Loucy (cell line): Measurements from ENCODE around the gene MYH8.

Experiments
- H2AFZ ChIP-seq: fragments of 200-600 bp; sonication (generic); 2 replicates; pipeline ENCODE4 v1.6.0; 2016; ENCODE audit warnings: antibody characterized with exemption, mild to moderate bottlenecking, low read length, moderate library complexity
- H3F3A ChIP-seq: fragments of 200-600 bp; 2 replicates; pipeline ENCODE4 v1.6.0; 2016; ENCODE audit warnings: antibody characterized with exemption, low read depth, mild to moderate bottlenecking
- H3K27me3 ChIP-seq: fragments of 200-600 bp; sonication (generic); 2 replicates; pipeline ENCODE4 v1.6.1; 2014; ENCODE audit warnings: low read length, mild to moderate bottlenecking; ENCODE audit not compliant: insufficient read depth, poor library complexity, severe bottlenecking
- H3K36me3 ChIP-seq: fragments of 200-600 bp; sonication (generic); 2 replicates; pipeline ENCODE4 v1.6.1; 2016; ENCODE audit warnings: low read length; ENCODE audit not compliant: insufficient read depth
- H3K4me1 ChIP-seq: fragments of 200-600 bp; sonication (generic); 2 replicates; pipeline ENCODE4 v1.5.1; 2014; ENCODE audit warnings: low read length, mild to moderate bottlenecking; ENCODE audit not compliant: insufficient read depth, poor library complexity, severe bottlenecking
- H3K4me2 ChIP-seq: fragments of 200-600 bp; sonication (generic); 2 replicates; pipeline ENCODE4 v1.6.0; 2014; ENCODE audit warnings: antibody characterized with exemption, low read length, low read depth, mild to moderate bottlenecking; ENCODE audit not compliant: poor library complexity, severe bottlenecking
- H3K4me3 ChIP-seq: fragments of 200-600 bp; sonication (generic); 2 replicates; pipeline ENCODE4 v1.5.1; 2014; ENCODE audit warnings: low read length, mild to moderate bottlenecking, mixed read lengths; ENCODE audit not compliant: poor library complexity, severe bottlenecking
- H3K79me2 ChIP-seq: fragments of 200-600 bp; sonication (generic); 2 replicates; pipeline ENCODE4 v1.6.1; 2014; ENCODE audit warnings: low read length; ENCODE audit not compliant: insufficient read depth
- H3K9ac ChIP-seq: fragments of 200-600 bp; sonication (generic); 2 replicates; pipeline ENCODE4 v1.6.0; 2014; ENCODE audit warnings: mild to moderate bottlenecking, low read depth, low read length, moderate library complexity; ENCODE audit not compliant: poor library complexity, severe bottlenecking
- H3K9me2 ChIP-seq: fragments of 200-600 bp; sonication (generic); replicated peaks from 2 replicates; pipeline ENCODE4 v1.6.1; 2016; ENCODE audit warnings: low read depth, low read length, mixed read lengths
- H3K9me3 ChIP-seq: fragments of 200-600 bp; sonication (generic); 2 replicates; pipeline ENCODE4 v1.6.1; 2014; ENCODE audit warnings: mild to moderate bottlenecking, antibody characterized with exemption, low read length, low read depth; ENCODE audit not compliant: insufficient read depth
- H4K20me1 ChIP-seq: fragments of 200-600 bp; sonication (generic); 2 replicates; pipeline ENCODE4 v1.6.0; 2014; ENCODE audit warnings: antibody characterized with exemption, low read length, mild to moderate bottlenecking; ENCODE audit not compliant: insufficient read depth, poor library complexity, severe bottlenecking
- EZH2phosphoT487 ChIP-seq: fragments of 200-600 bp; IDR thresholded peaks from 2 replicates; pipeline ENCODE4 v1.6.1; 2018; ENCODE audit warnings: antibody characterized with exemption, mild to moderate bottlenecking, moderate library complexity, borderline replicate concordance
- TF ChIP-seq, protein P1 (sequence below): fragments of 200-600 bp; sonication (generic); conservative IDR thresholded peaks from 2 replicates; pipeline ENCODE4 v1.5.1; 2014; ENCODE audit warnings: mild to moderate bottlenecking, antibody characterized with exemption, low read length

MYH8 gene

DNA sequence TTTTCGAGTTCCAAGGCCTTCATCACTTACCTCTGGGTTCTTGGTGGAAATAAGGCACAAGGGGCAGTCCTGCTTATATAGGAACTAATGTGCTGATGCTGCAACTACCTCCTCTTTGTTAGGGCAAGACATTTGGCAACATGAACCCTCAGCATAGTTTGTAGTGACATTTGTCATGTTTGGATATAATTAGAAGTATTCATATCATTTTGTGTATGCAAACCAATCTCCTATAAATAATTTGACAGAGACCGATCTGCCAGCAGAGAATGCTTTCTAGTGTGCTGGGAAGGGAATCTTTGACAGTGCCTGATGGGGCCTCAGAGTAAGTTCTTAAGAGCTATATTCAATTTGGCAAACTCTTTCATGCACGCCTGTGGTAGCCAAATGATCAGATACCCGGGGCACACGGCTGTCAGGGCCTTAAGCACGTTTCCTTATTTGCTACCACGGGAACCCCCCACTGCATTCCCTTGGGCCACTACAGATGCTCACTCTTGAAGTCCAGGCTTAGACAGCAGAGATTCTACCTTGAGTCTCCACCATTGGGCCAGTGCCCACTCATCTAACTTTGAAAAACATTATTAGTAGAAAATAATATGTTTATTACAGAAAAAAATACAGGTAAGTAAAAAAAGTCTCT, at the start of gene MYH8:
MYH8 (minus strand) TSS at position 51 of the 643 bp plus-strand sequence. CDS start 1,723 bp downstream, outside the sequence.
- no peaks in the 10 kb centered on the region for H3K9me2 ChIP-seq
- H3K36me3 ChIP-seq, result no peaks in the 10 kb centered on the region
- no peak within 1 kb of the TSS for H2AFZ ChIP-seq
- H3F3A ChIP-seq, result no peaks in the 10 kb centered on the region
- no peaks in the 10 kb centered on the region for H3K4me1 ChIP-seq
- H3K4me2 ChIP-seq, result no peak within 1 kb of the TSS
- no peak within 1 kb of the TSS for H3K9ac ChIP-seq
- TF ChIP-seq, protein P1, sequence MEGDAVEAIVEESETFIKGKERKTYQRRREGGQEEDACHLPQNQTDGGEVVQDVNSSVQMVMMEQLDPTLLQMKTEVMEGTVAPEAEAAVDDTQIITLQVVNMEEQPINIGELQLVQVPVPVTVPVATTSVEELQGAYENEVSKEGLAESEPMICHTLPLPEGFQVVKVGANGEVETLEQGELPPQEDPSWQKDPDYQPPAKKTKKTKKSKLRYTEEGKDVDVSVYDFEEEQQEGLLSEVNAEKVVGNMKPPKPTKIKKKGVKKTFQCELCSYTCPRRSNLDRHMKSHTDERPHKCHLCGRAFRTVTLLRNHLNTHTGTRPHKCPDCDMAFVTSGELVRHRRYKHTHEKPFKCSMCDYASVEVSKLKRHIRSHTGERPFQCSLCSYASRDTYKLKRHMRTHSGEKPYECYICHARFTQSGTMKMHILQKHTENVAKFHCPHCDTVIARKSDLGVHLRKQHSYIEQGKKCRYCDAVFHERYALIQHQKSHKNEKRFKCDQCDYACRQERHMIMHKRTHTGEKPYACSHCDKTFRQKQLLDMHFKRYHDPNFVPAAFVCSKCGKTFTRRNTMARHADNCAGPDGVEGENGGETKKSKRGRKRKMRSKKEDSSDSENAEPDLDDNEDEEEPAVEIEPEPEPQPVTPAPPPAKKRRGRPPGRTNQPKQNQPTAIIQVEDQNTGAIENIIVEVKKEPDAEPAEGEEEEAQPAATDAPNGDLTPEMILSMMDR, result no peak
- TF ChIP-seq EZH2phosphoT487, result no peak
- no peaks in the 10 kb centered on the region for H3K9me3 ChIP-seq
- H3K79me2 ChIP-seq, result no peaks in the 10 kb centered on the region
- H4K20me1 ChIP-seq, result no peaks in the 10 kb centered on the region
- no peaks in the 10 kb centered on the region for H3K27me3 ChIP-seq
- H3K4me3 ChIP-seq, result no peak within 1 kb of the TSS

DNA sequence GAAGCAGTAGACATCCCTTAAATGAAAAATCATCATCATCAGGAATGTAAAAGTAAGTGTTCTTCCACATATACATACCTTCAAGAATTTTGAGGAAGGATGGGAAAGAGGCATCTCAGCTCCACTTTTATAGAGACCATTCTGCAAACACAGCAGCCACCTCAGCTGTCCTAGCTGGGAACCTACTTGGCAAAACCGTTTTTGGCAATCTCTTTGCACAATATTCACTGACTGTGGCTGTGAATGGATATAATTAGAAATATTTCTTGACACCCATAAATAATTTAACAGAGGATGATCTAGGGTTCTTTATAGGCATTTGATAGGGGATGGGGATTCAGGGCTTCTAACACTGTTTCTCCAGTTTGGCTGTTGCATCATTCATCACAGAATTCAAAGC, 47.7 kb upstream of the MYH8 start, which contains the start of gene MYH4:
MYH4 (minus strand) TSS at position 101 of the 400 bp plus-strand sequence. CDS start 2,814 bp downstream, outside the sequence.
- TF ChIP-seq, protein P1, result no peak
- no peak for TF ChIP-seq EZH2phosphoT487
- H4K20me1 ChIP-seq, result no peaks in the 10 kb centered on the region
- H2AFZ ChIP-seq, result no peak within 1 kb of the TSS
- H3K4me3 ChIP-seq, result no peak within 1 kb of the TSS
- H3K9me3 ChIP-seq, result no peaks in the 10 kb centered on the region
- H3K4me2 ChIP-seq, result no peak within 1 kb of the TSS
- no peaks in the 10 kb centered on the region for H3K9me2 ChIP-seq
- no peak within 1 kb of the TSS for H3K9ac ChIP-seq
- no peaks in the 10 kb centered on the region for H3K79me2 ChIP-seq
- no peaks in the 10 kb centered on the region for H3K27me3 ChIP-seq
- no peaks in the 10 kb centered on the region for H3K4me1 ChIP-seq
- no peaks in the 10 kb centered on the region for H3F3A ChIP-seq
- H3K36me3 ChIP-seq, result no peaks in the 10 kb centered on the region

DNA sequence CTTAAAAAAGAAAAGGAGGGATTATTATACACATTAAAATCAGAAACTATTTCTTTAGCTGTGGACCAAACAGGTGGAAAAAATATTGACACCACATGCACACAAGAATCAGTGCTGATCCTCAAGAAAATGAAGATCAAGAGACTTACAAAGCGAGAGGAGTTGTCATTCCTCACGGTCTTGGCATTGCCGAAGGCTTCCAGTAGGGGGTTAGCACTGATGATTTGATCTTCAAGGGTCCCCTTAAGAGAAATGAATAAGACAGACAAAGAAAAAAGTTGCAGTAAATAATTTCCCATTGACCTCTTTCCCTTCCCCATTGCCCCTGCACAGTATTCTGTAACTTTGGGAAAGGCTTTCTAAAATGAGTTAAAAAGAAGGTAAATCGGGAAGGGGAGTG, 41.7 kb upstream of the MYH8 start:
- Histone ChIP-seq H3K9me2 (no peaks in the 10 kb centered on the region), H3K4me3 (no peak overlapping the region), H3F3A (no peaks in the 10 kb centered on the region), H3K9ac (no peak overlapping the region), H3K4me1 (no peaks in the 10 kb centered on the region), H3K79me2 (no peaks in the 10 kb centered on the region), H3K27me3 (no peaks in the 10 kb centered on the region), H3K9me3 (no peaks in the 10 kb centered on the region), H2AFZ (no peak overlapping the region), H3K4me2 (no peak overlapping the region), H3K36me3 (no peaks in the 10 kb centered on the region), H4K20me1 (no peaks in the 10 kb centered on the region)
- TF ChIP-seq, protein P1, result no peak; the same call in 1 of the 2 replicates
- TF ChIP-seq EZH2phosphoT487, result no peak
